Measurements from ENCODE around the gene ANKS1B. TPM values are rescaled to one million over a fixed set of nuclear protein-coding genes. Genes with fewer than 3 reads are reported as not detected.

Gene ANKS1B
- total and polyA plus RNA-seq, 2 of the 4 experiments (the other 2 are of a cell fraction), result 0.17 to 0.18 TPM

- Histone ChIP-seq H2AK9ac (replicated peaks; ENCODE audit: low read depth, low read length, poor library complexity) (no peak overlapping the region), H3K36me3 (ENCODE audit: control insufficient read depth, insufficient read depth, low read length) (no peaks in the 10 kb centered on the region), H4K91ac (ENCODE audit: insufficient read depth, low read depth, low read length) (no peak overlapping the region), H2BK15ac (ENCODE audit: low read depth, low read length) (no peak overlapping the region), H3K18ac (ENCODE audit: low read depth, low read length) (no peak overlapping the region), H2BK120ac (ENCODE audit: low read depth, low read length) (no peak overlapping the region), H3K4me1 (ENCODE audit: control insufficient read depth, insufficient read depth, low read length) (no peaks in the 10 kb centered on the region), H3K27ac (ENCODE audit: insufficient read depth, low read length) (no peak overlapping the region), H3K14ac (replicated peaks; ENCODE audit: low read depth, low read length) (no peak overlapping the region), H2AFZ (replicated peaks; ENCODE audit: low read length, poor library complexity) (no peak overlapping the region), H3K9me1 (ENCODE audit: insufficient read depth, low read length) (no peaks in the 10 kb centered on the region), H3K4me2 (ENCODE audit: low read depth, low read length) (no peak overlapping the region), H2BK5ac (ENCODE audit: low read depth, low read length, poor library complexity, severe bottlenecking) (no peak overlapping the region), H2BK20ac (ENCODE audit: low read depth, low read length) (no peak overlapping the region), H3K4ac (ENCODE audit: low read depth, low read length) (no peak overlapping the region), H4K5ac (ENCODE audit: low read depth, low read length) (no peak overlapping the region), H3K9me3 (ENCODE audit: control insufficient read depth, insufficient read depth, low read length) (peaks cover 2% of the 10 kb centered on the region; the same call in 1 of the 2 replicates), H3K79me1 (ENCODE audit: low read depth in 1 of 2, low read length in 2 of 2) (no peaks in the 10 kb centered on the region), H3K27me3 (ENCODE audit: control insufficient read depth, insufficient read depth, low read length) (no peaks in the 10 kb centered on the region), H3K23ac (ENCODE audit: low read depth, low read length) (no peak overlapping the region), H4K20me1 (ENCODE audit: insufficient read depth, low read length) (no peaks in the 10 kb centered on the region), H3K9ac (ENCODE audit: low read depth, low read length) (no peak overlapping the region), H2AK5ac (ENCODE audit: low read depth, low read length) (no peak overlapping the region), H4K8ac (ENCODE audit: low read depth in 2 of 2, low read length in 2 of 2) (no peak overlapping the region), H3K4me3 (ENCODE audit: insufficient read depth, low read depth, low read length) (no peak overlapping the region), H3K56ac (ENCODE audit: extremely low read depth, insufficient read depth, low read length) (no peak overlapping the region)
- no peak for DNase-seq
- ATAC-seq (ENCODE audit: low read depth), result no peak
- no peak for TF ChIP-seq POLR2A (IDR thresholded peaks at IDR 0.05; ENCODE audit: low read depth, low read length)
- TF ChIP-seq BHLHE40 (IDR thresholded peaks at IDR 0.05; ENCODE audit: low read depth, low read length), result no peak
- TF ChIP-seq, protein P1, sequence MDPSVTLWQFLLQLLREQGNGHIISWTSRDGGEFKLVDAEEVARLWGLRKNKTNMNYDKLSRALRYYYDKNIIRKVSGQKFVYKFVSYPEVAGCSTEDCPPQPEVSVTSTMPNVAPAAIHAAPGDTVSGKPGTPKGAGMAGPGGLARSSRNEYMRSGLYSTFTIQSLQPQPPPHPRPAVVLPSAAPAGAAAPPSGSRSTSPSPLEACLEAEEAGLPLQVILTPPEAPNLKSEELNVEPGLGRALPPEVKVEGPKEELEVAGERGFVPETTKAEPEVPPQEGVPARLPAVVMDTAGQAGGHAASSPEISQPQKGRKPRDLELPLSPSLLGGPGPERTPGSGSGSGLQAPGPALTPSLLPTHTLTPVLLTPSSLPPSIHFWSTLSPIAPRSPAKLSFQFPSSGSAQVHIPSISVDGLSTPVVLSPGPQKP (IDR thresholded peaks at IDR 0.05; ENCODE audit: borderline replicate concordance, low read depth, low read length), result no peak
- TF ChIP-seq, protein P2, sequence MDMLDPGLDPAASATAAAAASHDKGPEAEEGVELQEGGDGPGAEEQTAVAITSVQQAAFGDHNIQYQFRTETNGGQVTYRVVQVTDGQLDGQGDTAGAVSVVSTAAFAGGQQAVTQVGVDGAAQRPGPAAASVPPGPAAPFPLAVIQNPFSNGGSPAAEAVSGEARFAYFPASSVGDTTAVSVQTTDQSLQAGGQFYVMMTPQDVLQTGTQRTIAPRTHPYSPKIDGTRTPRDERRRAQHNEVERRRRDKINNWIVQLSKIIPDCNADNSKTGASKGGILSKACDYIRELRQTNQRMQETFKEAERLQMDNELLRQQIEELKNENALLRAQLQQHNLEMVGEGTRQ (IDR thresholded peaks at IDR 0.05; ENCODE audit: low read depth, low read length), result no peak
- TF ChIP-seq SMC3 (IDR thresholded peaks at IDR 0.05; ENCODE audit: low read depth, low read length), result no peak
- TF ChIP-seq MAFK (IDR thresholded peaks at IDR 0.05; ENCODE audit: low read depth, low read length), result no peak
- POLR2A ChIA-PET (ENCODE audit: unreplicated experiment), result no interaction called here
- CTCF ChIA-PET, result no interaction called here
- intact Hi-C loops (cut with micrococcal nuclease), result no loop called here
- BruUV-seq (replicated peaks), result no TSS peak
- dilution Hi-C loops (cut with HindIII; ENCODE audit: low sequenced_read_pairs, unreplicated experiment), result no loop called here
- in situ Hi-C loops (cut with MboI; ENCODE audit: low sequenced_read_pairs), result no loop called here
Measured at GRCh38 chr12:99136516-99136915, 848.2 kb downstream of the ANKS1B start.

All from IMR-90 (cell line).